ENCODE data around the gene GET4.

GET4 gene

GRCh38 chr7:876972-877311, 588 bp downstream of the GET4 start:
- CTCF ChIA-PET: no interaction called here
- POLR2A ChIA-PET (ENCODE audit: low non-redundant PET): no interaction called here
- DNase-seq (ENCODE audit: low spot score): no peak
- peak overlapping the region; percentile 85 for H3K27ac ChIP-seq
- no peak for TF ChIP-seq CTCF (conservative IDR thresholded peaks at IDR 0.05; ENCODE audit: low read depth)

GRCh38 chr7:877312-878232, 1.2 kb downstream of the GET4 start:
- no peak for TF ChIP-seq CTCF (conservative IDR thresholded peaks at IDR 0.05; ENCODE audit: low read depth)
- DNase-seq (ENCODE audit: low spot score): peak; percentile 18
- H3K27ac ChIP-seq: peak overlapping the region; percentile 85
- CTCF ChIA-PET: no interaction called here
- POLR2A ChIA-PET (ENCODE audit: low non-redundant PET): no interaction called here

DNA sequence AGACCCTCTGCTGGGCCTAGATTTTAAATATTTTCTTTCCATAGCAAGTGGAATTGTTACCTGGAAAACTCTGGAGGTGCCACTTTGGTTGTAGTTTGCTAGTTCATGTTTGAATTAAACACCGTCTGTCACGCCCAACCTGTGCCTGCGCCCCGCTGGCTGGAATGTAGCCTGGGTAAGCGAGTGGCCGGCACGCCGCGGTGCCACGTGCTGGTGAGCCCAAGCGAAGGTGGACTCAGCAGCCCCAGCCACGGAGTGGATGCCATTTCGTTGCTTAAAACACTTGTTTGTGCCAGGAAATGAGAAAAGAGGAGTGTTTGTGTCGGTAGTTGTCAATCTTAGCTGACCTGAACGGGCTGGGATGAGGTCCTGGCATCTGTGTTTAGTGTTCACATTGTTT, 2.7 kb downstream of the GET4 start:
- peak overlapping the region; percentile 43 for H3K27ac ChIP-seq
- ChIA-PET POLR2A (ENCODE audit: low non-redundant PET) (no interaction called here), CTCF (no interaction called here)
- TF ChIP-seq CTCF (conservative IDR thresholded peaks at IDR 0.05; ENCODE audit: low read depth): no peak
- no peak for DNase-seq (ENCODE audit: low spot score)

- POLR2A ChIA-PET (ENCODE audit: low non-redundant PET): no interaction called here
- no peak for DNase-seq (ENCODE audit: low spot score)
- CTCF ChIA-PET: no interaction called here
- no peak for TF ChIP-seq CTCF (conservative IDR thresholded peaks at IDR 0.05; ENCODE audit: low read depth)
- peak overlapping the region; percentile 9; the same call in 1 of the 2 replicates for H3K27ac ChIP-seq
Measured at GRCh38 chr7:879706-880105, 3.4 kb downstream of the GET4 start.

DNA sequence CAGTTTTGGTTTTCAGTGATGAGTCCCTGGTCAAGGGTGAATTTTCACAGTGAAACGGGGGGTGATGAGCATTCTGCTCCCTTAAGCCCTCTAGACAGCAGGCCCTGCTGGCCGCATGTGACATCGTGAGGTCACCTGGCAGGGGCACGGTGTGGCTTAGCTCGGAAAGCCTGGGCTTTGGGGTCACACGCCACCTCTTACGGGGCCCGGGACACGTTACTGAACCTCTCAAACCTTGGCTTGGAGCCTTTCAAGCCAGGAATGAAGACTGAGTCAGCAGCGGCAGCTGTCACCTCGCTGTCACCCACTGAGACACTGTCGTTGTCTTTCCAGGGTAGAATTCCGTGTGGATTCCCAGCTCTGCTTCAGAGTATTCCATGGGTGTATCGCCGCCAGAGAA, 4.1 kb downstream of the GET4 start:
- CTCF ChIA-PET: no interaction called here
- POLR2A ChIA-PET (ENCODE audit: low non-redundant PET): no interaction called here

More for the DNA sequence above, 4.1 kb downstream of the GET4 start:
- TF ChIP-seq CTCF (conservative IDR thresholded peaks at IDR 0.05; ENCODE audit: low read depth): no peak
- DNase-seq (ENCODE audit: low spot score): no peak
- peak overlapping the region; percentile 9; the same call in 1 of the 2 replicates for H3K27ac ChIP-seq

Measured in RWPE1 (cell line).